ENCODE measurements around the gene CRYBA2.

DNA sequence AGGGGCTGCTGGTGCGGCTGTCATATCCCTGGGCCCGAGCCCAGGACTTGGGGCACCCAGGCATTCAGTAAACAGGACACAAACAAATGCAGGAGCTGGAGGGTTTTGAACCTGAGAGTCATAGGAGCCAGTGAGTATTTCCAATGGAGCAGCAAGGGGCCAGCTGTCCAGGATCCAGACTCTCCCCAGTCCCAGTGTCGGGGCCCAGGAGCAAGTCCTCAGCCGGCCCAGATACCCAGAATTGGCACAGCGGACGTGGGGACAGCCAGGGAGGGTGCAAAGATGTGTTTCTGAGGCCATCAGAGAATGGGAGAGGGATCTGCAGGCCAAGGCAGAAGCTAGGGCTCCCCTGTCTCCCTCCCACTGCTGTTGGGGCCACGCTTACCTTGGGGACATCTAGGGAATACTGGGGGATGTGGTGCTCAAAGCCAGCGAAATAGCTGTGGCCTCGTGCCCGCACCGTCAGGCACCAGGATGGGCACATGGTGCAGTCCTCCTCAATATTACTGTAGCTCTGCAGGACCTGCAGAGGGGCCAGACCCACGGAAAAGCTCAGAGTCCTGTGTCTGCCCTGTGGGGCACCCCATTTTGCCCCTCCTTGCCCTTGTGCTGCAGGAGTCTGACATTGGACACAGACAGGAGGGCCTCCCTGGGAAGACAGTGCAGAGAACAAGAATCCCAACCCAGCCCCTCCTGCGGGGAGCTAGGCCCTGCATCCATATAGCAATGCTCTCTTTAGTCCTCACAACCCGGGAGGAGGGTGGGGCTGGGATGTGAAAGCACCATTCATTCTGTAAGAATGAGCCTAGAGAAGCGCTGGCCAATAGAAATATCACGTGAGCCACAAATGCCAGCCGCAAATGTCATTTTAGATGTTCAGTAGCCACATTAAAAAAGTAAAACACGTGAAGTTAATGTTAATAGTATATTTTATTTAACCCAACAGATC is 32.7 kb upstream of the CRYBA2 start:
- TF ChIP-seq EZH2 (IDR thresholded peaks at IDR 0.05; ENCODE audit: borderline replicate concordance, low read length): no peak
- TF ChIP-seq, protein P1, sequence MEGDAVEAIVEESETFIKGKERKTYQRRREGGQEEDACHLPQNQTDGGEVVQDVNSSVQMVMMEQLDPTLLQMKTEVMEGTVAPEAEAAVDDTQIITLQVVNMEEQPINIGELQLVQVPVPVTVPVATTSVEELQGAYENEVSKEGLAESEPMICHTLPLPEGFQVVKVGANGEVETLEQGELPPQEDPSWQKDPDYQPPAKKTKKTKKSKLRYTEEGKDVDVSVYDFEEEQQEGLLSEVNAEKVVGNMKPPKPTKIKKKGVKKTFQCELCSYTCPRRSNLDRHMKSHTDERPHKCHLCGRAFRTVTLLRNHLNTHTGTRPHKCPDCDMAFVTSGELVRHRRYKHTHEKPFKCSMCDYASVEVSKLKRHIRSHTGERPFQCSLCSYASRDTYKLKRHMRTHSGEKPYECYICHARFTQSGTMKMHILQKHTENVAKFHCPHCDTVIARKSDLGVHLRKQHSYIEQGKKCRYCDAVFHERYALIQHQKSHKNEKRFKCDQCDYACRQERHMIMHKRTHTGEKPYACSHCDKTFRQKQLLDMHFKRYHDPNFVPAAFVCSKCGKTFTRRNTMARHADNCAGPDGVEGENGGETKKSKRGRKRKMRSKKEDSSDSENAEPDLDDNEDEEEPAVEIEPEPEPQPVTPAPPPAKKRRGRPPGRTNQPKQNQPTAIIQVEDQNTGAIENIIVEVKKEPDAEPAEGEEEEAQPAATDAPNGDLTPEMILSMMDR (IDR thresholded peaks at IDR 0.05; ENCODE audit: low read length): no peak

Measured in OCI-LY1 (cell line).